ENCODE measurements around the gene ASIC5. TPM values are rescaled to one million over a fixed set of nuclear protein-coding genes. Genes with fewer than 3 reads are reported as not detected.

ASIC5 gene
- total and polyA plus RNA-seq, 2 donors (not counting 1 experiment from before 2014, with no cell fraction given): not detected

GRCh38 chr4:155784637-155785036 is 81.4 kb downstream of the ASIC5 start:
- Histone ChIP-seq H3K4me2 (ENCODE audit: extremely low read depth, insufficient read depth, low read length) (no peak overlapping the region), H3K9me3 (ENCODE audit: control insufficient read depth, insufficient read depth, low read depth, low read length) (no peaks in the 10 kb centered on the region), H3K27me3 (ENCODE audit: control insufficient read depth, insufficient read depth, low read length) (no peaks in the 10 kb centered on the region), H3K4me3 (replicated peaks in 1 of 4; ENCODE audit: control extremely low read depth in 1 of 4, insufficient read depth in 1 of 4, low read depth in 3 of 4, low read length in 4 of 4) (no peak overlapping the region), H3K4me1 (ENCODE audit: control insufficient read depth, extremely low read depth, insufficient read depth, low read length) (peaks cover 2% of the 10 kb centered on the region), H3K9ac (ENCODE audit: insufficient read depth, low read length) (no peak overlapping the region), H3K27ac (ENCODE audit: insufficient read depth, low read length) (no peak overlapping the region), H3K36me3 (ENCODE audit: control insufficient read depth, insufficient read depth, low read length) (no peaks in the 10 kb centered on the region), H2AFZ (ENCODE audit: low read length) (no peak overlapping the region), H3K79me2 (ENCODE audit: control insufficient read depth, insufficient read depth, low read length) (no peaks in the 10 kb centered on the region), H4K20me1 (ENCODE audit: control insufficient read depth, extremely low read depth, insufficient read depth, low read length) (no peaks in the 10 kb centered on the region)
- no peak for TF ChIP-seq CTCF (conservative IDR thresholded peaks at IDR 0.05 in 1 of 2, IDR thresholded peaks at IDR 0.05 in 1 of 2; ENCODE audit: low read depth in 1 of 2, low read length in 2 of 2)
- TF ChIP-seq EZH2 (IDR thresholded peaks at IDR 0.05; ENCODE audit: low read length, missing control alignments): no peak
- no peak for DNase-seq (ENCODE audit: low read depth in 2 of 2)

DNA sequence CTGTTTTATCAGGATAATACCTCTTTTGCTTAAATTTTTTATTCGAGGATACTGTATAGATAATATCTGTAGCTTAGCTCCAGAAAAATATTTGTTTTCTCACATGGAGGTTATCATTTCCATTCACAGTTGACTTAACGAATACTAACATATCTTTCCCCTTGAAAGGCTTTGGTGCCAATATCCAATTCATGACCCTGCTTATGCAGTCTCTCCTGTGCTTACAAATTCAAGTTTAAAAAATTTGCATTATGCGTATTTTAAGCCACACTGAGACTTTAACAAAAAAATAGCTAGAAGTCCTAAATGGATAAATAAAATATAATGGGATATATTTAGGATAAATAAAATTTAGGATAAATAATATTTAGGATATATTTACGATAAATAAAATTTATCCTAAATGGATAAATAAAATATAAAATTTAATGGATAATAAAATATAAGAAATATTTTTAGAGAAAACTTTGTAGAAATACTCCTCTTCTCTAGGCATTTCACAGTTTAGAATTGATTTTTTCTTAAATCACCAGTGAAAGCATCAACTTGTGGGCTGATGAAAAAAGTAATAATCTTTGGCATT is 84.7 kb downstream of the ASIC5 start:
- no peak overlapping the region for H3K4me3 ChIP-seq (replicated peaks in 1 of 4; ENCODE audit: control extremely low read depth in 1 of 4, insufficient read depth in 1 of 4, low read depth in 3 of 4, low read length in 4 of 4)
- H3K4me1 ChIP-seq (ENCODE audit: control insufficient read depth, extremely low read depth, insufficient read depth, low read length): peaks cover 5% of the 10 kb centered on the region
- TF ChIP-seq EZH2 (IDR thresholded peaks at IDR 0.05; ENCODE audit: low read length, missing control alignments) (no peak), CTCF (conservative IDR thresholded peaks at IDR 0.05 in 1 of 2, IDR thresholded peaks at IDR 0.05 in 1 of 2; ENCODE audit: low read depth in 1 of 2, low read length in 2 of 2) (no peak)
- H4K20me1 ChIP-seq (ENCODE audit: control insufficient read depth, extremely low read depth, insufficient read depth, low read length): no peaks in the 10 kb centered on the region
- H3K27ac ChIP-seq (ENCODE audit: insufficient read depth, low read length): no peak overlapping the region
- no peak overlapping the region for H3K9ac ChIP-seq (ENCODE audit: insufficient read depth, low read length)
- no peak overlapping the region for H2AFZ ChIP-seq (ENCODE audit: low read length)
- no peaks in the 10 kb centered on the region for H3K27me3 ChIP-seq (ENCODE audit: control insufficient read depth, insufficient read depth, low read length)
- no peaks in the 10 kb centered on the region for H3K79me2 ChIP-seq (ENCODE audit: control insufficient read depth, insufficient read depth, low read length)
- DNase-seq (ENCODE audit: low read depth in 2 of 2): no peak
- H3K4me2 ChIP-seq (ENCODE audit: extremely low read depth, insufficient read depth, low read length): no peak overlapping the region
- H3K36me3 ChIP-seq (ENCODE audit: control insufficient read depth, insufficient read depth, low read length): no peaks in the 10 kb centered on the region
- no peaks in the 10 kb centered on the region for H3K9me3 ChIP-seq (ENCODE audit: control insufficient read depth, insufficient read depth, low read depth, low read length)

DNA sequence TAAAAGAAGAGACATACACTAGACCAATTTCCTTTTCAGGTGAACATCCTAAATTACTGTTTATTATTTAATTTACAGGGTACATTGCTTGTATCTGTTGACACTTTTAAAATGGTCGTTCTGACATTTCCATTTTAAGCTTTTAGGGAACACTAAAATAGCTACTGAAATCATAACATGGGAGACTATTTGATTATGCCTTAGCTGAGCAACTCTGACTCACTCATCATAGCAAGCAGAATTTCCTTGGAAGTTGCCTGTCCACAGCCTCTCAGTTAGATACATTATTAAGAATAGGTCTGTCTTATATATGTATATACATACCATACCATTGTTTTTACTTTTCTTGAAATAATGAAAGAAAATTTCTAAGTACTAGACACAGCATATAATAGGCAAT is 85.3 kb downstream of the ASIC5 start:
- TF ChIP-seq EZH2 (IDR thresholded peaks at IDR 0.05; ENCODE audit: low read length, missing control alignments): no peak
- no peak for TF ChIP-seq CTCF (conservative IDR thresholded peaks at IDR 0.05 in 1 of 2, IDR thresholded peaks at IDR 0.05 in 1 of 2; ENCODE audit: low read depth in 1 of 2, low read length in 2 of 2)
- H3K27ac ChIP-seq (ENCODE audit: insufficient read depth, low read length): no peak overlapping the region
- peak; percentile 43 to 71 for DNase-seq (ENCODE audit: low read depth in 2 of 2)

More for the DNA sequence above, 85.3 kb downstream of the ASIC5 start:
- Histone ChIP-seq H4K20me1 (ENCODE audit: control insufficient read depth, extremely low read depth, insufficient read depth, low read length) (no peaks in the 10 kb centered on the region), H3K4me2 (ENCODE audit: extremely low read depth, insufficient read depth, low read length) (no peak overlapping the region), H2AFZ (ENCODE audit: low read length) (no peak overlapping the region), H3K27me3 (ENCODE audit: control insufficient read depth, insufficient read depth, low read length) (no peaks in the 10 kb centered on the region), H3K4me3 (replicated peaks in 1 of 4; ENCODE audit: control extremely low read depth in 1 of 4, insufficient read depth in 1 of 4, low read depth in 3 of 4, low read length in 4 of 4) (no peak overlapping the region), H3K36me3 (ENCODE audit: control insufficient read depth, insufficient read depth, low read length) (no peaks in the 10 kb centered on the region), H3K79me2 (ENCODE audit: control insufficient read depth, insufficient read depth, low read length) (no peaks in the 10 kb centered on the region), H3K9me3 (ENCODE audit: control insufficient read depth, insufficient read depth, low read depth, low read length) (no peaks in the 10 kb centered on the region), H3K9ac (ENCODE audit: insufficient read depth, low read length) (no peak overlapping the region), H3K4me1 (ENCODE audit: control insufficient read depth, extremely low read depth, insufficient read depth, low read length) (peaks cover 5% of the 10 kb centered on the region)

Other genes with a start within 250 kb of the ASIC5 start
- 10.7 and 23.4 TPM in 2 replicates for gene GUCY1A1, start 199.4 kb downstream of the ASIC5 start, total RNA-seq
- 0.52 and 8.1 TPM in 2 replicates for gene GUCY1A1, start 199.4 kb downstream of the ASIC5 start, polyA plus RNA-seq
- gene GUCY1B1, start 107.3 kb downstream of the ASIC5 start, total RNA-seq: 37.8 and 39.3 TPM in 2 replicates
- 11.2 and 38.1 TPM in 2 replicates for gene GUCY1B1, start 107.3 kb downstream of the ASIC5 start, polyA plus RNA-seq
- 1.5 and 14.4 TPM in 2 replicates for gene TDO2, start 37.4 kb upstream of the ASIC5 start, total RNA-seq
- 0.09 and 0.26 TPM in 2 replicates for gene TDO2, start 37.4 kb upstream of the ASIC5 start, polyA plus RNA-seq
- gene CTSO, start 87.6 kb upstream of the ASIC5 start, total RNA-seq: 22.1 and 23.6 TPM in 2 replicates
- 13.7 and 47.3 TPM in 2 replicates for gene CTSO, start 87.6 kb upstream of the ASIC5 start, polyA plus RNA-seq

Data from fibroblast of lung (primary cell).